ENCODE measurements around the gene FUBP3.

The FUBP3 gene

GRCh38 chr9:130639124-130639765, 59.9 kb downstream of the FUBP3 start:
- DNase-seq (ENCODE audit: low read depth): no peak
- TF ChIP-seq CTCF (conservative IDR thresholded peaks at IDR 0.05; ENCODE audit: low read length): no peak
- H3K4me3 ChIP-seq (ENCODE audit: low read length): no peak overlapping the region

- no peak for DNase-seq (ENCODE audit: low read depth)
- H3K4me3 ChIP-seq (ENCODE audit: low read length): no peak overlapping the region
- TF ChIP-seq CTCF (conservative IDR thresholded peaks at IDR 0.05; ENCODE audit: low read length): no peak
These were observed 60.6 kb downstream of the FUBP3 start for GRCh38 chr9:130639866-130640555.

- no peak for DNase-seq (ENCODE audit: low read depth)
- no peak for TF ChIP-seq CTCF (conservative IDR thresholded peaks at IDR 0.05; ENCODE audit: low read length)
- H3K4me3 ChIP-seq (ENCODE audit: low read length): no peak overlapping the region
These were observed 61.3 kb downstream of the FUBP3 start for GRCh38 chr9:130640681-130641080.

GRCh38 chr9:130642926-130643325, 63.5 kb downstream of the FUBP3 start:
- TF ChIP-seq CTCF (conservative IDR thresholded peaks at IDR 0.05; ENCODE audit: low read length): no peak
- H3K4me3 ChIP-seq (ENCODE audit: low read length): no peak overlapping the region
- no peak for DNase-seq (ENCODE audit: low read depth)

- H3K4me3 ChIP-seq (ENCODE audit: low read length): no peak overlapping the region
- no peak for TF ChIP-seq CTCF (conservative IDR thresholded peaks at IDR 0.05; ENCODE audit: low read length)
- no peak for DNase-seq (ENCODE audit: low read depth)
These were observed 71.8 kb downstream of the FUBP3 start for GRCh38 chr9:130651221-130651620.

- no peak for TF ChIP-seq CTCF (conservative IDR thresholded peaks at IDR 0.05; ENCODE audit: low read length)
- no peak overlapping the region for H3K4me3 ChIP-seq (ENCODE audit: low read length)
- DNase-seq (ENCODE audit: low read depth): no peak
These were observed 72.4 kb downstream of the FUBP3 start for GRCh38 chr9:130651752-130652151.

GRCh38 chr9:130654879-130655278, 75.5 kb downstream of the FUBP3 start:
- no peak overlapping the region for H3K4me3 ChIP-seq (ENCODE audit: low read length)
- no peak for TF ChIP-seq CTCF (conservative IDR thresholded peaks at IDR 0.05; ENCODE audit: low read length)
- DNase-seq (ENCODE audit: low read depth): no peak

Data from AG10803 (cell line).